HFFc6 (cell line): Measurements from ENCODE around the gene RINL. TPM values are rescaled to one million over a fixed set of nuclear protein-coding genes. Genes with fewer than 3 reads are reported as not detected.
A peak's percentile ranks its signal among the peaks of the same experiment; 100 is the strongest.

Experiments used
- DNase-seq: peaks from one replicate; pipeline ENCODE4 v3.0.0-alpha.2; 2018
- H3K27ac Mint-ChIP-seq: 2 replicates; pipeline ENCODE4 v1.8.0; 2020; ENCODE audit warnings: mild to moderate bottlenecking, mixed read lengths
- H3K27me3 Mint-ChIP-seq: 2 replicates; pipeline ENCODE4 v1.8.0; 2021; ENCODE audit warnings: mild to moderate bottlenecking, moderate library complexity, mixed read lengths; ENCODE audit not compliant: insufficient read depth
- H3K36me3 Mint-ChIP-seq: 2 replicates; pipeline ENCODE4 v1.8.0; 2021; ENCODE audit warnings: low read depth, mixed read lengths
- H3K4me1 Mint-ChIP-seq: 2 replicates; pipeline ENCODE4 v1.8.0; 2020; ENCODE audit warnings: low read depth, mixed read lengths
- H3K4me3 Mint-ChIP-seq: 2 replicates; pipeline ENCODE4 v1.8.0; 2020; ENCODE audit warnings: mild to moderate bottlenecking, moderate library complexity, mixed read lengths
- H3K9me3 Mint-ChIP-seq: 2 replicates; pipeline ENCODE4 v1.8.0; 2020; ENCODE audit warnings: mild to moderate bottlenecking, mixed read lengths
- total RNA-seq, 6 experiments: library from RNA; stranded (reverse); fragmentation: NEBNext Ultra II Directional; extraction: Animal tissue kit (Norgen Biotek cat#: 25700); gene quantifications; 2 replicates in 1 of 6; 3 replicates in 5 of 6; pipeline ENCODE4 v1.2.3, GENCODE V29; 2021
- TF ChIP-seq, protein P1 (sequence below): fragments of 200-600 bp; sonication (generic); IDR thresholded peaks from 2 replicates; pipeline ENCODE4 v1.5.0; 2021; ENCODE audit warnings: antibody characterized with exemption, mild to moderate bottlenecking

Gene RINL
- total RNA-seq, 6 experiments from 2014 or later: 0.69 to 3.5 (median 1.7) TPM

DNA sequence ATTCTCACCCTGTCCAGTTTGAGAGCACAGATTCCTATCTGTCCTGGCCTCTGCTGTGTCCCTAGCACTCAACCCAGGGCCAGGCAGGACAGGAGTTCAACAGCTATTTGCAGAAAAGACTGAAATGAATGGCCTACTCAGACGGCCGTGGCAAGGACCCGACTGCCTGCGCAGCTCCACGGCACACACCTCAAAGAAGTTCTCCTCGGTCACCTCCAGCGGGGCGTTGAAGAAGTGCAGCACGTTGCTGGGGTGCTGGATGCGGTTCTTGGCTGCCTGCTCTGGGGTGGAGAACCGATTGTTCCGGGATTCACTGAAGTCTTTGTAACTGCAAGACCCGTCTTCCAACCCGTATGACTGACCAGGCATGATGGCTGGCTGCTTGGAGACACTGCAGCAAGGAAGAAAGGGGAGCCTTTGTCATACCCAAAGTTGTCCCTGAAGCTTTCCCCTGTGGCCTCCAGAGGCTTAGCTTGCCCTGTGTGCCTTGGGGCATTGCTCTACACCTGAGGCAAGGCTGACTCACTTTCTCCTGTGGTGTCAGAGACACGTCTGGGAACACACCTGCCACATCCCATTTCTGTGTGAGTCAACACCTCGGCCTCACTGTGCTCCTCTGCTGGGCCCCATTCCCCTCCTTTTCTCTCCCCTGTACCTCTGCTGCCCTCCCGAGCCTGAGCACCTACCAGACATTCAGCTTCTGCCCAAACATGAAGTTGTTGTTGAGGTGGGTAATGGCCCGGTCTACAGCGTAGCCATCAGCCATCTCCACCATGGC is 39.7 kb downstream of the RINL start:
- Mint-ChIP-seq H3K9me3 (no peaks in the 10 kb centered on the region), H3K4me3 (peak overlapping the region; percentile 79), H3K36me3 (peaks cover 71% of the 10 kb centered on the region)

DNA sequence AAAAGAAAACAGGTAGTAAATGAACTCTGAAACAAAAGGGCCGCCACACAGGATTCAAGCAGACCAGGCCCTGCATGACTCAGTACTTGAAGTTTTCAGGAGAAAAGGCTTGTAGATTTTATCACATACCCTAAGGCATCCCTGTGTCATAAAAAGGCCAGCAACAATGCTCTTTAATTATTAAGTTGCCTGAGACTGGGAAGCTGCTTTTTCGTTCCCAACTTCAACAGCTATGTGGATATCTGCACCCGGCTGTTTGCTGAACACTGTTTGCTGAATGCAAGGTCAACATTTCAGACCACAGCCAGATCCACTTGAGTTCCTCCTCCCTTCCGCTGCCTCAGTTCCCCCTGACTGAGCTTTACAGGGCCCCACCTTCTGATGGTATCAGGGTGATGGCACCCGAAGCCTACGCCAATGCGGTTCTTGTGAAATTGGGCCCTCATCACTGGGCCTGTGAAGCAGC is 40.4 kb downstream of the RINL start:
- Mint-ChIP-seq H3K27ac (peak overlapping the region; percentile 92), H3K36me3 (peaks cover 64% of the 10 kb centered on the region), H3K9me3 (no peaks in the 10 kb centered on the region), H3K27me3 (peaks cover 15% of the 10 kb centered on the region), H3K4me3 (peak overlapping the region; percentile 79), H3K4me1 (peaks cover 83% of the 10 kb centered on the region)
- DNase-seq: peak; percentile 96
- TF ChIP-seq, protein P1, sequence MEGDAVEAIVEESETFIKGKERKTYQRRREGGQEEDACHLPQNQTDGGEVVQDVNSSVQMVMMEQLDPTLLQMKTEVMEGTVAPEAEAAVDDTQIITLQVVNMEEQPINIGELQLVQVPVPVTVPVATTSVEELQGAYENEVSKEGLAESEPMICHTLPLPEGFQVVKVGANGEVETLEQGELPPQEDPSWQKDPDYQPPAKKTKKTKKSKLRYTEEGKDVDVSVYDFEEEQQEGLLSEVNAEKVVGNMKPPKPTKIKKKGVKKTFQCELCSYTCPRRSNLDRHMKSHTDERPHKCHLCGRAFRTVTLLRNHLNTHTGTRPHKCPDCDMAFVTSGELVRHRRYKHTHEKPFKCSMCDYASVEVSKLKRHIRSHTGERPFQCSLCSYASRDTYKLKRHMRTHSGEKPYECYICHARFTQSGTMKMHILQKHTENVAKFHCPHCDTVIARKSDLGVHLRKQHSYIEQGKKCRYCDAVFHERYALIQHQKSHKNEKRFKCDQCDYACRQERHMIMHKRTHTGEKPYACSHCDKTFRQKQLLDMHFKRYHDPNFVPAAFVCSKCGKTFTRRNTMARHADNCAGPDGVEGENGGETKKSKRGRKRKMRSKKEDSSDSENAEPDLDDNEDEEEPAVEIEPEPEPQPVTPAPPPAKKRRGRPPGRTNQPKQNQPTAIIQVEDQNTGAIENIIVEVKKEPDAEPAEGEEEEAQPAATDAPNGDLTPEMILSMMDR: no peak

More for the DNA sequence above, 39.7 kb downstream of the RINL start:
- Mint-ChIP-seq H3K27ac (peak overlapping the region; percentile 92), H3K27me3 (peaks cover 22% of the 10 kb centered on the region), H3K4me1 (peaks cover 84% of the 10 kb centered on the region)
- TF ChIP-seq, protein P1: peak; percentile 13; the same call in 1 of the 2 replicates
- peak; percentile 42 for DNase-seq

DNA sequence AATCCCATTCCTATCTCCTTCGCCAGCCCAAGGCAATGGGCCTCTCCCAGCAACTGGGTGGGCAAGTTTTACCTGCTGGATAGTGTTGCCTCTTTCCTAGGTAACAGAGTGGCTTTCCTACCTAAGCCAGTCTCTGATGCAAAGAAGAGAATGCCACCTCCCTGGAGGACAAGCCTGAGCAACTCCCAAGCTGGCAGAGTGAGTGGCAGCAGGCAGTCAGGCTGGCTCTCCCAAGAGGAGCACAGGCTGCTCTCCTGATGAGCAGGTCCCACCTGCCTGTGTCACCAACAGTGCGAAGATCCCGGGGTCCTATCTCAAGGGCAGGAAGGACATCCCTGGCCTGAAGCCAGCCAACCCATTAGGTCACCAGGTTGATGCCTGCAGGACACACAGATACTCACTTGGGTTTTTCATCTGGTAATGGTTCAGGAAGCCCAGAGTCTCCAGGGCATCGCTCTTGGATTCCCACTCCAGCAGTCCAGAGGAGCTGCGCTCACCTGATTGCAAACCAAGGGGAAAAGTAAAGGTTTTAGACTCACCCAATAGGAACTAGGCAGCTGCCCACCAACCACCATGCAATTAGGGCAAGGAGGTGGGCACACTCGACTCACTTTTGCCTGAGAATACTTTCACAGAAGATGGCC is 41.0 kb downstream of the RINL start:
- DNase-seq: no peak
- TF ChIP-seq, protein P1: no peak
- peak overlapping the region; percentile 79 for H3K4me3 Mint-ChIP-seq
- H3K27ac Mint-ChIP-seq: peak overlapping the region; percentile 92
- H3K27me3 Mint-ChIP-seq: peaks cover 12% of the 10 kb centered on the region
- no peaks in the 10 kb centered on the region for H3K9me3 Mint-ChIP-seq
- peaks cover 81% of the 10 kb centered on the region for H3K4me1 Mint-ChIP-seq
- H3K36me3 Mint-ChIP-seq: peaks cover 59% of the 10 kb centered on the region

DNA sequence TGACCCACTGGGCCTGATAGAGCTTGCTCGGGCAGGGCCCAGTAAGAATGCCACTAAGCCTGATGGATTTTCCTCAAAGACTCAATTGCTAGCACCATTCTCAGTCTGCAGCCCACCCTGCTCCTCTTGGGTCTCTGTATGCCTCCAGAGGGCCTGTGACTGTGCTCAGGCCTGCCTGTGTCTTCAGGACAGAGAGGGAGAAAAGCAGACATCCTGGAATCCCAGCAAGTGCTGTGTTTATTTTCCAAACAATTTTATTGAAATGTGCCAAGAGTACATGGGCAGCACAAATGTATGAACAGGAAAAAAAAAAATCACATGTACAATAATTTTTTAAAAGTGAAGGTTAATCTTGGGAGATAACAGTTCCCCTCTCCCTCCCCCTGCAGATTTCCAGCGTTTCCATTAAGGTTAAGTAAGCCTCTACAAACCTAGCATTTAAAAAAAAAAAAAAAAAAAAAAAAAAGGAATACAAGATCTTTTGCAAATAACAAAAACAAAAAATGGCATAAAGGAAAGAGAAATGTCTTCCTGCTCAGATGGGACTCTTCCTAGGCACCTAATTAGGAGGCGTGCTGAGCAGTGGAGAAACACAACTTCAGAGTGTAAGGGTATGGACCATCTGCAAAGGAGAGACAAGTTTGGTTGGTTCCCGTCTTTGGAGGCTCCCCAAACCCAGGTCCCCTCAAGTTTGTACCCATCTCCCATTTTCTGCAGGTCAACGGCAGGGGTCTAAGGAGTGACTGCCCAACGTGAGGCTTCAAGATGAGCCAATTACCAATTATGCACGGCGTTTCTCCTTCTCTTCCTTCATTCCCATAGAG is 41.7 kb downstream of the RINL start:
- Mint-ChIP-seq H3K36me3 (peaks cover 54% of the 10 kb centered on the region), H3K4me1 (peaks cover 83% of the 10 kb centered on the region), H3K4me3 (peak overlapping the region; percentile 79), H3K9me3 (no peaks in the 10 kb centered on the region), H3K27me3 (peaks cover 8% of the 10 kb centered on the region), H3K27ac (peak overlapping the region; percentile 92)
- TF ChIP-seq, protein P1: no peak
- DNase-seq: no peak

DNA sequence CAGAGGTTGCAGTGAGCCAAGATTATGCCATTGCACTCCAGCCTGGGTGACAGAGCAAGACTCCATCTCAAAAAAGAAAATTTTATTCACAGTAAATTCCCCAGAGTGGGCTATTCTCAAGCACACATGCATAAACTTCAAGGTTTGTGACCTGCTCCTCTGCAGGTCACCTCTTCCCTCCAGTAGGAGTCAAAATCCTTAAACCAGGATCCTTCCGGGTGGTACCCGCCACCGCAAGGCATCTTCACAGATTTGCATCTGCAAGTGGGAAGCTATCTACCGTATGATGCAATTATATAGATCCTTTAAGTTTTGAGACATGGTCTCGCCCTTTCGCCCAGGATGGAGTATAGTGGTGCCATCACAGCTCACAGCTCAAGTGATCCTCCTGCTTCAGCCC is 43.5 kb downstream of the RINL start:
- H3K36me3 Mint-ChIP-seq: peaks cover 46% of the 10 kb centered on the region
- H3K4me3 Mint-ChIP-seq: peak overlapping the region; percentile 5; the same call in 1 of the 2 replicates
- TF ChIP-seq, protein P1: no peak
- peaks cover 6% of the 10 kb centered on the region for H3K27me3 Mint-ChIP-seq
- H3K9me3 Mint-ChIP-seq: no peaks in the 10 kb centered on the region
- DNase-seq: no peak
- peaks cover 85% of the 10 kb centered on the region for H3K4me1 Mint-ChIP-seq
- peak overlapping the region; percentile 58 for H3K27ac Mint-ChIP-seq
